Mesendoderm (in vitro differentiated cells): Measurements from ENCODE around the gene NPAS3.

Experiments
- DNase-seq: peaks from one replicate; pipeline ENCODE4 v3.0.0; 2013
- H2AK5ac ChIP-seq: 2 replicates; pipeline ENCODE4 v1.6.1; 2013; ENCODE audit warnings: low read length, inconsistent platforms
- H2BK120ac ChIP-seq: 2 replicates; pipeline ENCODE4 v1.6.1; 2013; ENCODE audit warnings: low read depth, mild to moderate bottlenecking, low read length, moderate library complexity, mixed read lengths
- H2BK15ac ChIP-seq: replicated peaks from 2 replicates; pipeline ENCODE4 v1.6.1; 2013; ENCODE audit warnings: low read depth, mild to moderate bottlenecking, moderate library complexity
- H2BK5ac ChIP-seq: 2 replicates; pipeline ENCODE4 v1.6.1; 2013; ENCODE audit warnings: low read length, inconsistent platforms
- H3K18ac ChIP-seq: 2 replicates; pipeline ENCODE4 v1.6.1; 2013; ENCODE audit warnings: mild to moderate bottlenecking, low read length, mixed read lengths
- H3K23ac ChIP-seq: one replicate; pipeline ENCODE4 v1.6.1; 2013; ENCODE audit warnings: low read length
- H3K27ac ChIP-seq: 2 replicates; pipeline ENCODE4 v1.5.1; 2013; ENCODE audit warnings: low read depth, mild to moderate bottlenecking, inconsistent platforms, low read length, moderate library complexity
- H3K27me3 ChIP-seq: 2 replicates; pipeline ENCODE4 v1.6.1; 2013; ENCODE audit warnings: low read length, control low read depth, mild to moderate bottlenecking, inconsistent platforms; ENCODE audit not compliant: insufficient read depth, poor library complexity
- H3K36me3 ChIP-seq: 2 replicates; pipeline ENCODE4 v1.6.1; 2013; ENCODE audit warnings: low read length, inconsistent platforms; ENCODE audit not compliant: control insufficient read depth, insufficient read depth
- H3K4ac ChIP-seq: one replicate; pipeline ENCODE4 v1.6.1; 2013; ENCODE audit warnings: low read depth, mild to moderate bottlenecking, low read length, moderate library complexity
- H3K4me1 ChIP-seq: 2 replicates; pipeline ENCODE4 v1.6.1; 2013; ENCODE audit warnings: low read depth, low read length, inconsistent platforms; ENCODE audit not compliant: control insufficient read depth
- H3K4me2 ChIP-seq: 2 replicates; pipeline ENCODE4 v1.6.1; 2013; ENCODE audit warnings: low read length
- H3K4me3 ChIP-seq: 2 replicates; pipeline ENCODE4 v1.5.1; 2013; ENCODE audit warnings: mild to moderate bottlenecking, low read length
- H3K56ac ChIP-seq: one replicate; pipeline ENCODE4 v1.6.1; 2013; ENCODE audit warnings: low read length
- H3K79me1 ChIP-seq: 2 replicates; pipeline ENCODE4 v1.6.1; 2013; ENCODE audit warnings: low read length, inconsistent platforms
- H3K79me2 ChIP-seq: 2 replicates; pipeline ENCODE4 v1.6.1; 2013; ENCODE audit warnings: mild to moderate bottlenecking, low read length; ENCODE audit not compliant: control insufficient read depth, insufficient read depth
- H3K9ac ChIP-seq: 2 replicates; pipeline ENCODE4 v1.6.1; 2013; ENCODE audit warnings: low read length, inconsistent platforms
- H4K5ac ChIP-seq: one replicate; pipeline ENCODE4 v1.6.1; 2013; ENCODE audit warnings: low read length
- H4K8ac ChIP-seq: one replicate; pipeline ENCODE4 v1.6.1; 2013; ENCODE audit warnings: low read depth, mild to moderate bottlenecking, control low read depth, low read length, moderate library complexity
- WGBS: extraction: QIAGEN DNeasy Blood & Tissue Kit; methylation state at CpG from one replicate; pipeline ENCODE4 v1.1.7; 2013; ENCODE audit warnings: low lambda C conversion rate, missing lambda C conversion rate; ENCODE audit not compliant: insufficient coverage; ENCODE audit errors: extremely low coverage; 5-methylcytosine and 5-hydroxymethylcytosine counted together

Gene NPAS3

GRCh38 chr14:33210311-33210710 is 271.6 kb downstream of the NPAS3 start:
- DNase-seq: peak; percentile 39
- H4K8ac ChIP-seq: no peak overlapping the region
- no peak overlapping the region for H3K4me2 ChIP-seq
- H3K4me3 ChIP-seq: no peak overlapping the region
- no peaks in the 10 kb centered on the region for H3K79me2 ChIP-seq
- H3K56ac ChIP-seq: no peak overlapping the region
- no peaks in the 10 kb centered on the region for H3K36me3 ChIP-seq
- H2BK120ac ChIP-seq: no peak overlapping the region
- H3K4me1 ChIP-seq: no peaks in the 10 kb centered on the region
- no peak overlapping the region for H3K23ac ChIP-seq
- H2BK5ac ChIP-seq: no peak overlapping the region
- no peak overlapping the region for H3K27ac ChIP-seq
- no peak overlapping the region for H3K4ac ChIP-seq
- no peaks in the 10 kb centered on the region for H3K79me1 ChIP-seq
- H3K9ac ChIP-seq: no peak overlapping the region
- H2AK5ac ChIP-seq: no peak overlapping the region
- no peak overlapping the region for H2BK15ac ChIP-seq
- H4K5ac ChIP-seq: no peak overlapping the region
- H3K18ac ChIP-seq: no peak overlapping the region
- no peaks in the 10 kb centered on the region for H3K27me3 ChIP-seq

GRCh38 chr14:33218026-33218425 is 279.3 kb downstream of the NPAS3 start:
- Histone ChIP-seq H3K56ac (no peak overlapping the region), H3K18ac (no peak overlapping the region), H2BK15ac (no peak overlapping the region), H3K27ac (no peak overlapping the region), H2BK5ac (no peak overlapping the region), H3K36me3 (no peaks in the 10 kb centered on the region), H3K79me2 (no peaks in the 10 kb centered on the region), H4K5ac (no peak overlapping the region), H3K4me2 (no peak overlapping the region), H3K4me3 (no peak overlapping the region), H3K23ac (no peak overlapping the region), H3K4me1 (no peaks in the 10 kb centered on the region), H3K4ac (no peak overlapping the region), H3K79me1 (no peaks in the 10 kb centered on the region), H3K9ac (no peak overlapping the region), H2BK120ac (no peak overlapping the region), H2AK5ac (no peak overlapping the region), H3K27me3 (no peaks in the 10 kb centered on the region), H4K8ac (no peak overlapping the region)
- no peak for DNase-seq
- WGBS: no CpG with 5 or more reads among the region's 2 CpGs

- no CpG with 5 or more reads among the region's 4 CpGs for WGBS
- no peak overlapping the region for H3K4me3 ChIP-seq
- DNase-seq: no peak
- no peak overlapping the region for H3K56ac ChIP-seq
- H3K79me2 ChIP-seq: no peaks in the 10 kb centered on the region
- no peak overlapping the region for H3K18ac ChIP-seq
- no peak overlapping the region for H2BK5ac ChIP-seq
- H3K79me1 ChIP-seq: no peaks in the 10 kb centered on the region
- no peaks in the 10 kb centered on the region for H3K36me3 ChIP-seq
- H3K4ac ChIP-seq: no peak overlapping the region
- H2AK5ac ChIP-seq: no peak overlapping the region
- H2BK15ac ChIP-seq: no peak overlapping the region
- H3K4me1 ChIP-seq: no peaks in the 10 kb centered on the region
- no peak overlapping the region for H3K23ac ChIP-seq
- no peaks in the 10 kb centered on the region for H3K27me3 ChIP-seq
- H3K4me2 ChIP-seq: no peak overlapping the region
- H4K5ac ChIP-seq: no peak overlapping the region
- H3K9ac ChIP-seq: no peak overlapping the region
- H3K27ac ChIP-seq: no peak overlapping the region
- no peak overlapping the region for H2BK120ac ChIP-seq
- H4K8ac ChIP-seq: no peak overlapping the region
Measured at GRCh38 chr14:33219957-33220356, 281.3 kb downstream of the NPAS3 start.

- no peak overlapping the region for H3K9ac ChIP-seq
- peaks cover 2% of the 10 kb centered on the region for H3K4me1 ChIP-seq
- H3K27ac ChIP-seq: peak overlapping the region; percentile 7
- H3K27me3 ChIP-seq: no peaks in the 10 kb centered on the region
- peak overlapping the region; percentile 41 for H3K18ac ChIP-seq
- H4K8ac ChIP-seq: no peak overlapping the region
- H3K56ac ChIP-seq: peak overlapping the region; percentile 67
- H4K5ac ChIP-seq: no peak overlapping the region
- H3K79me2 ChIP-seq: no peaks in the 10 kb centered on the region
- no CpG with 5 or more reads among the region's 10 CpGs for WGBS
- H2BK5ac ChIP-seq: peak overlapping the region; percentile 51
- H3K4ac ChIP-seq: no peak overlapping the region
- no peak overlapping the region for H2AK5ac ChIP-seq
- no peaks in the 10 kb centered on the region for H3K79me1 ChIP-seq
- H2BK120ac ChIP-seq: no peak overlapping the region
- H3K4me2 ChIP-seq: no peak overlapping the region
- DNase-seq: no peak
- no peaks in the 10 kb centered on the region for H3K36me3 ChIP-seq
- H3K4me3 ChIP-seq: no peak overlapping the region
- H3K23ac ChIP-seq: no peak overlapping the region
- H2BK15ac ChIP-seq: no peak overlapping the region
Measured at GRCh38 chr14:33229269-33229929, 290.7 kb downstream of the NPAS3 start.

- no peak overlapping the region for H2BK5ac ChIP-seq
- H3K56ac ChIP-seq: no peak overlapping the region
- no peak overlapping the region for H3K4ac ChIP-seq
- peak; percentile 60 for DNase-seq
- no peaks in the 10 kb centered on the region for H3K36me3 ChIP-seq
- WGBS: no CpG with 5 or more reads among the region's 3 CpGs
- H3K9ac ChIP-seq: no peak overlapping the region
- H4K5ac ChIP-seq: no peak overlapping the region
- H3K27ac ChIP-seq: peak overlapping the region; percentile 7
- no peak overlapping the region for H2AK5ac ChIP-seq
- no peak overlapping the region for H3K4me3 ChIP-seq
- no peak overlapping the region for H4K8ac ChIP-seq
- H3K79me2 ChIP-seq: no peaks in the 10 kb centered on the region
- no peak overlapping the region for H2BK120ac ChIP-seq
- H3K4me2 ChIP-seq: no peak overlapping the region
- peak overlapping the region; percentile 41 for H3K18ac ChIP-seq
- H3K27me3 ChIP-seq: no peaks in the 10 kb centered on the region
- H2BK15ac ChIP-seq: no peak overlapping the region
- H3K4me1 ChIP-seq: peaks cover 2% of the 10 kb centered on the region
- no peaks in the 10 kb centered on the region for H3K79me1 ChIP-seq
- no peak overlapping the region for H3K23ac ChIP-seq
Measured at GRCh38 chr14:33230021-33230420, 291.3 kb downstream of the NPAS3 start.

GRCh38 chr14:33232031-33232430 is 293.4 kb downstream of the NPAS3 start:
- H2BK15ac ChIP-seq: no peak overlapping the region
- H2AK5ac ChIP-seq: no peak overlapping the region
- no peak overlapping the region for H3K27ac ChIP-seq
- H3K56ac ChIP-seq: no peak overlapping the region
- no peak overlapping the region for H4K8ac ChIP-seq
- H3K4me2 ChIP-seq: no peak overlapping the region
- no peak overlapping the region for H4K5ac ChIP-seq
- DNase-seq: no peak
- peaks cover 2% of the 10 kb centered on the region for H3K4me1 ChIP-seq
- H3K79me1 ChIP-seq: no peaks in the 10 kb centered on the region
- H3K4me3 ChIP-seq: no peak overlapping the region
- H2BK5ac ChIP-seq: no peak overlapping the region
- no peaks in the 10 kb centered on the region for H3K79me2 ChIP-seq
- H2BK120ac ChIP-seq: no peak overlapping the region
- H3K4ac ChIP-seq: no peak overlapping the region
- no peaks in the 10 kb centered on the region for H3K27me3 ChIP-seq
- no peak overlapping the region for H3K23ac ChIP-seq
- H3K18ac ChIP-seq: no peak overlapping the region
- H3K9ac ChIP-seq: no peak overlapping the region
- WGBS: no CpG with 5 or more reads among the region's 3 CpGs
- no peaks in the 10 kb centered on the region for H3K36me3 ChIP-seq
